ENCODE data around the gene ARPP21.

ARPP21 gene

GRCh38 chr3:35744419-35744818, 105.1 kb downstream of the ARPP21 start:
- Histone ChIP-seq H3K27me3 (no peaks in the 10 kb centered on the region), H3K4me3 (ENCODE audit: low read depth in 1 of 2, low read length in 1 of 2) (no peak overlapping the region), H3K9me3 (no peaks in the 10 kb centered on the region)

GRCh38 chr3:35745351-35745750, 106.0 kb downstream of the ARPP21 start:
- H3K27me3 ChIP-seq = no peaks in the 10 kb centered on the region
- H3K4me1 ChIP-seq (ENCODE audit: control insufficient read depth in 1 of 2, insufficient read depth in 1 of 2, low read depth in 1 of 2, low read length in 1 of 2) = peaks cover 0 to 5% of the 10 kb centered on the region in 2 experiments
- no peak overlapping the region for H3K4me3 ChIP-seq (ENCODE audit: low read depth in 1 of 2, low read length in 1 of 2)
- H3K27ac ChIP-seq = no peak overlapping the region
- H3K9me3 ChIP-seq = no peaks in the 10 kb centered on the region
- no peak for TF ChIP-seq CTCF (IDR thresholded peaks at IDR 0.05)
- no peaks in the 10 kb centered on the region for H3K36me3 ChIP-seq

More at GRCh38 chr3:35744419-35744818, 105.1 kb downstream of the ARPP21 start:
- peaks cover 0 to 5% of the 10 kb centered on the region in 2 experiments for H3K4me1 ChIP-seq (ENCODE audit: control insufficient read depth in 1 of 2, insufficient read depth in 1 of 2, low read depth in 1 of 2, low read length in 1 of 2)
- no peak for TF ChIP-seq CTCF (IDR thresholded peaks at IDR 0.05)
- no peak overlapping the region for H3K27ac ChIP-seq
- no peaks in the 10 kb centered on the region for H3K36me3 ChIP-seq

DNA sequence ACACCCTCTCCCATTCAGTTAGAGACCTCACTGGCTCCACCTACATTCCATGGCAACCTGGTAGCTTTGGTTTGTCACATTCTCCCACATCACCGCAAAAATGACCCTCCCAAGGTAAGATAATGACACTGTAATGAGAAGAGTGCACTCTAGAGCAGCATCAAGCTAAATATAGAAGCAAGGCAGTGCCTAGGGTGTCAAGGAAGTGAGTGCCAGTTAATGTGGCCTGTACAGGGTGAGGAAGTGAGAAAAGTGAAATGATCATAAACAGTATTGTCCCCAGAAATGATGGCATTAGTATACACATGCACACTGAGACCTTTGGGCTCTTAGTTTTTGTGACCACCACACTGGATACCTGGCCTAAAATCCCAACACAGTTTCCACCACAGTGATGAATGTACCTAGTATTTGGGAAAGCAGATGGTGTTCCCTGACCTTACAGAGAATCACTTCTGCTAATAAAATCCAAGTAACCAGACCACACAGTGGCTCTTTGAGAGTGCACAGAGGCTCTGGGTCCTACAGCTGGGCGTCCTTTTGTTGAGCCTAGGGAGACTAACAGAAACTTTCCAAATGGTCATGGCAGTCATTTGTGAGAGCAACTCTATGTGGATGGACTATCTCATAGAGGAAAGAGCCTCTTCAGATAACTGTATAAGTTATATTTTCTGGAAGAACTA, 106.6 kb downstream of the ARPP21 start:
- Histone ChIP-seq H3K27ac (no peak overlapping the region), H3K36me3 (no peaks in the 10 kb centered on the region), H3K4me1 (ENCODE audit: control insufficient read depth in 1 of 2, insufficient read depth in 1 of 2, low read depth in 1 of 2, low read length in 1 of 2) (peaks cover 0 to 5% of the 10 kb centered on the region in 2 experiments), H3K4me3 (ENCODE audit: low read depth in 1 of 2, low read length in 1 of 2) (no peak overlapping the region), H3K27me3 (no peaks in the 10 kb centered on the region), H3K9me3 (no peaks in the 10 kb centered on the region)
- no peak for TF ChIP-seq CTCF (IDR thresholded peaks at IDR 0.05)

DNA sequence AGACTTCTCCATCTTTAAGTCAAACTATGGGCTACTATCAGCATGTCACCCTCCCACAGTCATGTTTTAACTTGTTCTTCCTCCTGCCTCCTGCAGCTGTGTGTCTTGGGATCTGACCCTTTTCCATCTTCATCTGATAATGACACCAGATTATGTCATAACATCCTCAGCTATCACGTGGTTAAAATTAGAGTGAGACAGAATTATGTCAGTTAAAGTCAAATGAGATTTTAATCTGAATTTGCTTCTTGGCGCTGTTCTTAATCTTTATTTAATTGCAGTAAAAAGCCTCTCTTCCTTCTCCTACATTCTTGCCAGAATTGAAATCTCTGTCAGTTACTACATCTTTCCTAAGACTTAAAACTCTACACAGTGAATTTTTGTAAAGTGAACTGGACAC, 107.2 kb downstream of the ARPP21 start:
- H3K27me3 ChIP-seq = no peaks in the 10 kb centered on the region
- no peaks in the 10 kb centered on the region for H3K36me3 ChIP-seq
- no peak overlapping the region for H3K27ac ChIP-seq
- H3K4me1 ChIP-seq (ENCODE audit: control insufficient read depth in 1 of 2, insufficient read depth in 1 of 2, low read depth in 1 of 2, low read length in 1 of 2) = peaks cover 0 to 5% of the 10 kb centered on the region in 2 experiments
- H3K9me3 ChIP-seq = no peaks in the 10 kb centered on the region
- H3K4me3 ChIP-seq (ENCODE audit: low read depth in 1 of 2, low read length in 1 of 2) = no peak overlapping the region
- no peak for TF ChIP-seq CTCF (IDR thresholded peaks at IDR 0.05)

GRCh38 chr3:35748144-35748543, 108.8 kb downstream of the ARPP21 start:
- TF ChIP-seq CTCF (IDR thresholded peaks at IDR 0.05) = no peak
- no peaks in the 10 kb centered on the region for H3K36me3 ChIP-seq

More at GRCh38 chr3:35748144-35748543, 108.8 kb downstream of the ARPP21 start:
- Histone ChIP-seq H3K27ac (no peak overlapping the region), H3K4me1 (ENCODE audit: control insufficient read depth in 1 of 2, insufficient read depth in 1 of 2, low read depth in 1 of 2, low read length in 1 of 2) (peaks cover 0 to 5% of the 10 kb centered on the region in 2 experiments), H3K4me3 (ENCODE audit: low read depth in 1 of 2, low read length in 1 of 2) (no peak overlapping the region), H3K27me3 (no peaks in the 10 kb centered on the region), H3K9me3 (no peaks in the 10 kb centered on the region)

Data from neutrophil (primary cell).